K562 (cell line): ENCODE measurements around the gene BCKDHB. TPM values are rescaled to one million over a fixed set of nuclear protein-coding genes. Genes with fewer than 3 reads are reported as not detected.

Source experiments
- ARNT ChIP-seq, 2 experiments: fragments of 450-650 bp; IDR thresholded peaks; 2 replicates each; pipeline ENCODE4 v1.6.1; 2016; ENCODE audit warnings: mild to moderate bottlenecking in 1 of 2
- E4F1 ChIP-seq: fragments of 250-450 bp; sonication (Bioruptor Pico); IDR thresholded peaks from 2 replicates; pipeline ENCODE4 v1.5.0; 2021; ENCODE audit warnings: mild to moderate bottlenecking, borderline replicate concordance
- EP300 ChIP-seq: IDR thresholded peaks from 2 replicates; pipeline ENCODE4 v1.6.1; 2012; ENCODE audit warnings: low read length, improper control_type of control experiment
- GATAD2B ChIP-seq: fragments of 450-650 bp; IDR thresholded peaks from 2 replicates; pipeline ENCODE4 v1.6.1; 2017; ENCODE audit warnings: mild to moderate bottlenecking, borderline replicate concordance
- HDAC2 ChIP-seq: fragments of 450-650 bp; IDR thresholded peaks from 2 replicates; pipeline ENCODE4 v1.6.1; 2016; ENCODE audit warnings: mild to moderate bottlenecking
- HMBOX1 ChIP-seq: sonication (generic); IDR thresholded peaks from 2 replicates; pipeline ENCODE4 v1.6.1; 2016
- HMGXB4 ChIP-seq: sonication (generic); formaldehyde crosslinking; IDR thresholded peaks from 2 replicates; pipeline ENCODE4 v1.8.1; 2023; ENCODE audit warnings: mild to moderate bottlenecking, missing genetic modification reagents
- LCOR ChIP-seq: sonication (generic); formaldehyde crosslinking; IDR thresholded peaks from 2 replicates; pipeline ENCODE4 v1.8.0; 2022; ENCODE audit warnings: mild to moderate bottlenecking, missing genetic modification reagents
- MAFF ChIP-seq: IDR thresholded peaks from 2 replicates; pipeline ENCODE4 v1.6.1; 2012; ENCODE audit warnings: low read length, improper control_type of control experiment
- NCOA2 ChIP-seq, 2 experiments: fragments of 450-650 bp; IDR thresholded peaks; 2 replicates each; pipeline ENCODE4 v1.6.1; 2018; ENCODE audit warnings: mild to moderate bottlenecking in 2 of 2, moderate library complexity in 1 of 2; ENCODE audit not compliant: partially characterized antibody in 2 of 2
- NCOA6 ChIP-seq: fragments of 450-650 bp; IDR thresholded peaks from 2 replicates; pipeline ENCODE4 v1.6.1; 2017; ENCODE audit warnings: mild to moderate bottlenecking
- RCOR1 ChIP-seq, 2 experiments: IDR thresholded peaks; 2 replicates each; pipeline ENCODE4 v1.6.1; 2012; ENCODE audit warnings: low read depth in 2 of 2, low read length in 2 of 2, borderline replicate concordance in 1 of 2, improper control_type of control experiment in 1 of 2
- SOX6 ChIP-seq: fragments of 450-650 bp; IDR thresholded peaks from 2 replicates; pipeline ENCODE4 v1.6.1; 2014; ENCODE audit warnings: mild to moderate bottlenecking
- TCF3 ChIP-seq: sonication (generic); formaldehyde crosslinking; IDR thresholded peaks from 2 replicates; pipeline ENCODE4 v1.4.0; 2020; ENCODE audit warnings: mild to moderate bottlenecking, missing genetic modification reagents
- TRIM24 ChIP-seq, 2 experiments: fragments of 450-650 bp; IDR thresholded peaks; 2 replicates each; pipeline ENCODE4 v1.6.1; 2016
- ZMIZ1 ChIP-seq, 2 experiments: fragments of 150-350 bp in 1 of 2; IDR thresholded peaks; 2 replicates each; pipeline ENCODE4 v1.6.1; 2012 to 2016; ENCODE audit warnings: low read depth in 2 of 2, low read length in 2 of 2, mild to moderate bottlenecking in 1 of 2, moderate library complexity in 1 of 2
- ZNF583 ChIP-seq: fragments of 250-450 bp; sonication (Bioruptor Pico); IDR thresholded peaks from 2 replicates; pipeline ENCODE4 v1.4.0; 2020
- polyA plus RNA-seq, 8 experiments: library from polyadenylated mRNA; depleted of rRNA in 4 of 8; stranded (reverse) in 5 of 8; unstranded in 3 of 8; fragments of >200 nt; fragmentation: Nextera tagmentation in 2 of 8; fragmentation: Illumina TruSeq in 1 of 8; extraction: Ambion mirVana in 2 of 8; extraction: Trizol in 1 of 8; gene quantifications; 2 replicates each; pipeline versions ENCODE4 v1.2.1 to v1.2.3, GENCODE V29; 2011 to 2014; ENCODE audit warnings: inconsistent platforms in 1 of 8, missing spikeins in 1 of 8
- total RNA-seq, 7 experiments: library from RNA; depleted of rRNA in 6 of 7; stranded (reverse); fragments of >200 nt in 6 of 7; fragmentation: Illumina TruSeq in 2 of 7; extraction: Trizol in 2 of 7; gene quantifications; 2 replicates each; pipeline versions ENCODE4 v1.2.1 to v1.2.3, GENCODE V29; 2011 to 2021; ENCODE audit warnings: low replicate concordance in 1 of 7
- TF ChIP-seq, protein P1 (sequence below), 2 experiments: IDR thresholded peaks; 2 replicates each; pipeline ENCODE4 v1.6.1; 2011; ENCODE audit warnings: borderline replicate concordance in 1 of 2, control low read depth in 1 of 2, low read depth in 1 of 2, low read length in 1 of 2, mild to moderate bottlenecking in 1 of 2, mixed read lengths in 1 of 2, moderate library complexity in 1 of 2; ENCODE audit not compliant: insufficient read depth in 1 of 2, insufficient read length in 1 of 2, poor library complexity in 1 of 2, severe bottlenecking in 1 of 2; ENCODE audit errors: extremely low read depth in 1 of 2

Gene BCKDHB
- total and polyA plus RNA-seq, 9 of the 15 experiments (the other 6 are each of a cell fraction or from before 2014, with no cell fraction given) = 4.1 to 23.7 (median 7.5) TPM

GRCh38 chr6:80250391-80250997 is 144.0 kb downstream of the BCKDHB start (continued):
- peak; percentile 92; the same call in 1 of the 2 replicates for TF ChIP-seq HDAC2
- peak; percentile 32 to 72 for TF ChIP-seq NCOA2 (IDR thresholded peaks at IDR 0.05; ENCODE audit: partially characterized antibody in 2 of 2)
- peak; percentile 93 for TF ChIP-seq TCF3
- peak; percentile 77 for TF ChIP-seq SOX6
- TF ChIP-seq HMGXB4 (CRISPR knock-in tag) = no peak
- TF ChIP-seq RCOR1 (IDR thresholded peaks at IDR 0.05; ENCODE audit: borderline replicate concordance in 1 of 2, low read depth in 2 of 2, low read length in 2 of 2) = peak; percentile 59 to 93; a peak in 3 of 4 replicates
- TF ChIP-seq, protein P1, sequence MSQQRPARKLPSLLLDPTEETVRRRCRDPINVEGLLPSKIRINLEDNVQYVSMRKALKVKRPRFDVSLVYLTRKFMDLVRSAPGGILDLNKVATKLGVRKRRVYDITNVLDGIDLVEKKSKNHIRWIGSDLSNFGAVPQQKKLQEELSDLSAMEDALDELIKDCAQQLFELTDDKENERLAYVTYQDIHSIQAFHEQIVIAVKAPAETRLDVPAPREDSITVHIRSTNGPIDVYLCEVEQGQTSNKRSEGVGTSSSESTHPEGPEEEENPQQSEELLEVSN (IDR thresholded peaks at IDR 0.05; ENCODE audit: borderline replicate concordance in 1 of 2, extremely low read depth in 1 of 2, insufficient read depth in 1 of 2, insufficient read length in 1 of 2, low read depth in 1 of 2, low read length in 1 of 2, poor library complexity in 1 of 2, severe bottlenecking in 1 of 2) = peak in 1 of 2 experiments; percentile 27
- no peak for TF ChIP-seq ZNF583 (CRISPR knock-in tag)
- peak; percentile 75; the same call in 1 of the 2 replicates for TF ChIP-seq LCOR (CRISPR knock-in tag)
- peak; percentile 70 to 80; a peak in 1 of 4 replicates for TF ChIP-seq ARNT (IDR thresholded peaks at IDR 0.05)
- TF ChIP-seq ZMIZ1 (IDR thresholded peaks at IDR 0.05; ENCODE audit: low read depth in 2 of 2, low read length in 2 of 2) = peak in 1 of 2 experiments; percentile 82; a peak in 2 of 4 replicates
- TF ChIP-seq NCOA6 = peak; percentile 20; the same call in 1 of the 2 replicates
- peak; percentile 87 to 89 for TF ChIP-seq TRIM24 (IDR thresholded peaks at IDR 0.05)
- peak; percentile 41; the same call in 1 of the 2 replicates for TF ChIP-seq GATAD2B
- TF ChIP-seq HMBOX1 = peak; percentile 98
- no peak for TF ChIP-seq E4F1 (CRISPR knock-in tag)
- peak; percentile 87 for TF ChIP-seq MAFF
- TF ChIP-seq EP300 = peak; percentile 85
